Adrenal gland (tissue), 5 donors: ENCODE results near the gene FMN1.

Source experiments
- POLR2A ChIP-seq, 2 donors: fragments of 450-650 bp; IDR thresholded peaks; one replicate each; pipeline ENCODE4 v1.6.1; 2017; ENCODE audit warnings: antibody characterized with exemption in 2 of 2, mild to moderate bottlenecking in 2 of 2, moderate library complexity in 1 of 2
- TF ChIP-seq, protein P1 (sequence below), 6 experiments: fragments of 450-650 bp in 4 of 6; fragments of 200-600 bp in 2 of 6; sonication (generic) in 1 of 6; IDR thresholded peaks; 1 replicate in 5 of 6; 2 replicates in 1 of 6; pipeline versions ENCODE4 v1.5.1 to v1.8.0; 2016 to 2021; ENCODE audit warnings: antibody characterized with exemption in 6 of 6, mild to moderate bottlenecking in 2 of 6, moderate library complexity in 1 of 6
- donor health status: DM: no; HTN: no; CAD: no.

GRCh38 chr15:32859251-32859650 lies 335.3 kb downstream of the FMN1 start:
- TF ChIP-seq, protein P1, sequence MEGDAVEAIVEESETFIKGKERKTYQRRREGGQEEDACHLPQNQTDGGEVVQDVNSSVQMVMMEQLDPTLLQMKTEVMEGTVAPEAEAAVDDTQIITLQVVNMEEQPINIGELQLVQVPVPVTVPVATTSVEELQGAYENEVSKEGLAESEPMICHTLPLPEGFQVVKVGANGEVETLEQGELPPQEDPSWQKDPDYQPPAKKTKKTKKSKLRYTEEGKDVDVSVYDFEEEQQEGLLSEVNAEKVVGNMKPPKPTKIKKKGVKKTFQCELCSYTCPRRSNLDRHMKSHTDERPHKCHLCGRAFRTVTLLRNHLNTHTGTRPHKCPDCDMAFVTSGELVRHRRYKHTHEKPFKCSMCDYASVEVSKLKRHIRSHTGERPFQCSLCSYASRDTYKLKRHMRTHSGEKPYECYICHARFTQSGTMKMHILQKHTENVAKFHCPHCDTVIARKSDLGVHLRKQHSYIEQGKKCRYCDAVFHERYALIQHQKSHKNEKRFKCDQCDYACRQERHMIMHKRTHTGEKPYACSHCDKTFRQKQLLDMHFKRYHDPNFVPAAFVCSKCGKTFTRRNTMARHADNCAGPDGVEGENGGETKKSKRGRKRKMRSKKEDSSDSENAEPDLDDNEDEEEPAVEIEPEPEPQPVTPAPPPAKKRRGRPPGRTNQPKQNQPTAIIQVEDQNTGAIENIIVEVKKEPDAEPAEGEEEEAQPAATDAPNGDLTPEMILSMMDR (IDR thresholded peaks at IDR 0.05), result no peak
- TF ChIP-seq POLR2A (IDR thresholded peaks at IDR 0.05), result no peak
